Omental fat pad (tissue), 4 donors: ENCODE results near the gene ANKS3. TPM values are rescaled to one million over a fixed set of nuclear protein-coding genes. Genes with fewer than 3 reads are reported as not detected.

Experiments
- ATAC-seq: fragments of 150-250 bp; one replicate; pipeline ENCODE4 v1.9.1; 2016; ENCODE audit warnings: mild to moderate bottlenecking, moderate library complexity; ENCODE audit not compliant: low FRiP score
- DNase-seq: peaks from one replicate; pipeline ENCODE4 v3.0.0-alpha.2; 2019; ENCODE audit warnings: low spot score
- CTCF ChIP-seq, 3 donors: fragments of 450-650 bp; IDR thresholded peaks; one replicate each; pipeline ENCODE4 v1.5.1; 2016 to 2017; ENCODE audit warnings: antibody characterized with exemption in 3 of 3, mild to moderate bottlenecking in 3 of 3, moderate library complexity in 2 of 3
- total RNA-seq, 4 donors: library from RNA; depleted of rRNA; stranded (reverse); fragments of >200 nt; gene quantifications; one replicate each; pipeline ENCODE4 v1.1.0, GENCODE V29; 2016

ANKS3 gene
- total RNA-seq, 4 donors from 2014 or later = 12.6 to 24.1 (median 17.2) TPM

GRCh38 chr16:4679850-4680636 is 54.0 kb downstream of the ANKS3 start:
- TF ChIP-seq CTCF (IDR thresholded peaks at IDR 0.05) = no peak
- DNase-seq = peak; percentile 34
- ATAC-seq = peak; percentile 64

GRCh38 chr16:4679156-4679849 is 54.8 kb downstream of the ANKS3 start:
- ATAC-seq = no peak
- no peak for TF ChIP-seq CTCF (IDR thresholded peaks at IDR 0.05)
- no peak for DNase-seq

- DNase-seq = no peak
- ATAC-seq = no peak
- TF ChIP-seq CTCF (IDR thresholded peaks at IDR 0.05) = no peak
Measured at GRCh38 chr16:4678596-4678995, 55.5 kb downstream of the ANKS3 start.

GRCh38 chr16:4677994-4678393 is 56.1 kb downstream of the ANKS3 start:
- DNase-seq (no peak), ATAC-seq (no peak)
- no peak for TF ChIP-seq CTCF (IDR thresholded peaks at IDR 0.05)

GRCh38 chr16:4677390-4677789 is 56.7 kb downstream of the ANKS3 start:
- no peak for TF ChIP-seq CTCF (IDR thresholded peaks at IDR 0.05)
- ATAC-seq = no peak
- DNase-seq = no peak

GRCh38 chr16:4676831-4677230 is 57.2 kb downstream of the ANKS3 start:
- ATAC-seq = no peak
- DNase-seq = no peak
- no peak for TF ChIP-seq CTCF (IDR thresholded peaks at IDR 0.05)
